HEK293 (cell line): ENCODE data around the gene SKOR2.

Source experiments
- CTCF ChIA-PET: fragments of 350-600 bp; formaldehyde crosslinking; extraction: SDS; loops from one replicate; lab custom pipeline; 2021; ENCODE audit warnings: antibody characterized with exemption; lab: Yijun Ruan, JAX
- POLR2A ChIA-PET: fragments of 300-600 bp; formaldehyde crosslinking; extraction: SDS; loops from one replicate; lab custom pipeline; 2020; ENCODE audit warnings: antibody characterized with exemption, inconsistent platforms; lab: Yijun Ruan, JAX
- H3K27ac ChIP-seq: fragments of 200-500 bp; sonication (Bioruptor generic); 2 replicates; pipeline ENCODE4 v1.5.1; 2014; ENCODE audit warnings: low read depth, low read length, control low read depth, inconsistent platforms; ENCODE audit errors: extremely low read depth
- H3K36me3 ChIP-seq, 2 experiments: fragments of 200-500 bp in 1 of 2; sonication (Bioruptor generic) in 1 of 2; 1 replicate in 1 of 2; 2 replicates in 1 of 2; pipeline ENCODE4 v1.5.1; 2014 to 2017; ENCODE audit warnings: inconsistent platforms in 2 of 2, low read length in 2 of 2; ENCODE audit not compliant: control insufficient read depth in 2 of 2, insufficient read depth in 1 of 2
- H3K4me1 ChIP-seq: fragments of 200-500 bp; sonication (Bioruptor generic); 2 replicates; pipeline ENCODE4 v1.5.1; 2014; ENCODE audit warnings: mild to moderate bottlenecking, low read length, inconsistent platforms; ENCODE audit not compliant: control insufficient read depth, insufficient read depth
- H3K4me3 ChIP-seq: 2 replicates; pipeline ENCODE4 v1.5.1; 2011; ENCODE audit warnings: low read depth, mild to moderate bottlenecking, control low read depth, low read length, moderate library complexity
- H3K9me3 ChIP-seq: fragments of 200-500 bp; sonication (Bioruptor generic); 2 replicates; pipeline ENCODE4 v1.5.1; 2014; ENCODE audit warnings: low read depth, low read length, inconsistent platforms; ENCODE audit not compliant: control insufficient read depth, insufficient read depth
- AEBP2 ChIP-seq: fragments of 450-650 bp; formaldehyde crosslinking; IDR thresholded peaks from 2 replicates; pipeline ENCODE4 v1.5.1; 2016; ENCODE audit warnings: missing biosample characterization, missing genetic modification characterization, borderline replicate concordance
- BCL6B ChIP-seq: fragments of 450-650 bp; formaldehyde crosslinking; IDR thresholded peaks from 2 replicates; pipeline ENCODE4 v1.5.1; 2017; ENCODE audit warnings: missing biosample characterization, missing genetic modification characterization
- GFI1B ChIP-seq: fragments of 450-650 bp; formaldehyde crosslinking; IDR thresholded peaks from 2 replicates; pipeline ENCODE4 v1.5.1; 2016; ENCODE audit warnings: missing biosample characterization, missing genetic modification characterization
- GLI4 ChIP-seq: fragments of 450-650 bp; formaldehyde crosslinking; IDR thresholded peaks from 2 replicates; pipeline ENCODE4 v1.5.1; 2016; ENCODE audit warnings: missing biosample characterization, missing genetic modification characterization
- GLIS1 ChIP-seq: fragments of 450-650 bp; formaldehyde crosslinking; IDR thresholded peaks from 2 replicates; pipeline ENCODE4 v1.5.1; 2016; ENCODE audit warnings: missing biosample characterization, missing genetic modification characterization
- HOXA7 ChIP-seq: sonication (generic); formaldehyde crosslinking; IDR thresholded peaks from 2 replicates; pipeline ENCODE4 v1.8.1; 2022; ENCODE audit warnings: missing genetic modification reagents, borderline replicate concordance
- PRDM1 ChIP-seq: fragments of 450-650 bp; formaldehyde crosslinking; IDR thresholded peaks from 2 replicates; pipeline ENCODE4; 2016; ENCODE audit warnings: missing biosample characterization, missing genetic modification characterization
- ZBTB11 ChIP-seq: fragments of 450-650 bp; formaldehyde crosslinking; conservative IDR thresholded peaks from 2 replicates; pipeline ENCODE4 v1.5.1; 2016; ENCODE audit warnings: low read depth, missing biosample characterization, missing genetic modification characterization
- ZBTB44 ChIP-seq: fragments of 450-650 bp; IDR thresholded peaks from 2 replicates; pipeline ENCODE4 v1.5.1; 2018; ENCODE audit warnings: missing biosample characterization, mild to moderate bottlenecking, missing genetic modification characterization
- ZBTB8A ChIP-seq: fragments of 450-650 bp; formaldehyde crosslinking; IDR thresholded peaks from 2 replicates; pipeline ENCODE4 v1.5.1; 2016; ENCODE audit warnings: missing biosample characterization, missing genetic modification characterization
- ZEB2 ChIP-seq: fragments of 450-650 bp; formaldehyde crosslinking; IDR thresholded peaks from 2 replicates; pipeline ENCODE4 v1.5.1; 2016; ENCODE audit warnings: missing biosample characterization, missing genetic modification characterization
- ZFP41 ChIP-seq: fragments of 450-650 bp; formaldehyde crosslinking; IDR thresholded peaks from 2 replicates; pipeline ENCODE4 v1.5.1; 2016; ENCODE audit warnings: missing biosample characterization, missing genetic modification characterization, borderline replicate concordance
- ZNF138 ChIP-seq: fragments of 450-650 bp; formaldehyde crosslinking; IDR thresholded peaks from 2 replicates; pipeline ENCODE4 v1.5.1; 2016; ENCODE audit warnings: missing biosample characterization, missing genetic modification characterization, borderline replicate concordance
- ZNF155 ChIP-seq: fragments of 450-650 bp; formaldehyde crosslinking; IDR thresholded peaks from 2 replicates; pipeline ENCODE4 v1.5.1; 2016; ENCODE audit warnings: missing biosample characterization, missing genetic modification characterization
- ZNF16 ChIP-seq: fragments of 450-650 bp; formaldehyde crosslinking; IDR thresholded peaks from 2 replicates; pipeline ENCODE4 v1.5.1; 2016; ENCODE audit warnings: low read depth, missing biosample characterization, missing genetic modification characterization
- ZNF221 ChIP-seq: fragments of 450-650 bp; formaldehyde crosslinking; IDR thresholded peaks from 2 replicates; pipeline ENCODE4 v1.5.1; 2017; ENCODE audit warnings: missing biosample characterization, missing genetic modification characterization, borderline replicate concordance
- ZNF248 ChIP-seq: fragments of 450-650 bp; formaldehyde crosslinking; IDR thresholded peaks from 2 replicates; pipeline ENCODE4 v1.5.1; 2017; ENCODE audit warnings: missing biosample characterization, missing genetic modification characterization
- ZNF530 ChIP-seq: fragments of 450-650 bp; formaldehyde crosslinking; IDR thresholded peaks from 2 replicates; pipeline ENCODE4 v1.5.1; 2016; ENCODE audit warnings: low read depth, missing biosample characterization, missing genetic modification characterization
- ZNF623 ChIP-seq: fragments of 450-650 bp; formaldehyde crosslinking; IDR thresholded peaks from 2 replicates; pipeline ENCODE4 v1.5.1; 2016; ENCODE audit warnings: missing biosample characterization, missing genetic modification characterization
- ZNF777 ChIP-seq: fragments of 450-650 bp; formaldehyde crosslinking; IDR thresholded peaks from 2 replicates; pipeline ENCODE4 v1.5.1; 2017; ENCODE audit warnings: missing biosample characterization, missing genetic modification characterization, borderline replicate concordance

Gene SKOR2

GRCh38 chr18:47247416-47248114 is 3.9 kb downstream of the SKOR2 start:
- no peak overlapping the region for H3K27ac ChIP-seq
- TF ChIP-seq GLIS1 (tag by site-specific recombination), result no peak
- no peak for TF ChIP-seq ZNF248 (tag by site-specific recombination)
- no peak for TF ChIP-seq PRDM1
- no peak for TF ChIP-seq AEBP2 (tag by site-specific recombination)
- no peak for TF ChIP-seq ZNF155 (tag by site-specific recombination)
- TF ChIP-seq ZBTB8A (tag by site-specific recombination), result no peak
- no peak for TF ChIP-seq ZNF221
- no peak for TF ChIP-seq GLI4 (tag by site-specific recombination)
- no peak for TF ChIP-seq ZBTB44
- TF ChIP-seq ZNF138 (tag by site-specific recombination), result no peak
- TF ChIP-seq ZEB2 (tag by site-specific recombination), result no peak
- TF ChIP-seq ZNF16 (tag by site-specific recombination), result no peak
- no peak for TF ChIP-seq ZNF777 (tag by site-specific recombination)
- no peak for TF ChIP-seq ZNF530 (tag by site-specific recombination)
- no peak for TF ChIP-seq GFI1B
- TF ChIP-seq ZFP41, result no peak
- TF ChIP-seq ZBTB11 (tag by site-specific recombination), result no peak
- TF ChIP-seq BCL6B (tag by site-specific recombination), result no peak
- TF ChIP-seq ZNF623 (tag by site-specific recombination), result no peak
- no peak for TF ChIP-seq HOXA7 (CRISPR knock-in tag)
- peaks cover 5% of the 10 kb centered on the region for H3K9me3 ChIP-seq
- H3K4me3 ChIP-seq, result no peak overlapping the region
- no peaks in the 10 kb centered on the region for H3K4me1 ChIP-seq
- ChIA-PET POLR2A (no interaction called here), CTCF (interaction anchor here (0.7 to 1.2 kb wide), 3 partner anchors 32 to 46 kb away, joined by 3 to 5 read pairs (median 4); no protein-coding TSS in a partner anchor)
- no peaks in the 10 kb centered on the region for H3K36me3 ChIP-seq
